ENCODE measurements around the gene PPM1L.

Gene PPM1L

GRCh38 chr3:160953686-160954085 lies 197.7 kb downstream of the PPM1L start:
- no peaks in the 10 kb centered on the region for H3K27me3 ChIP-seq
- H4K20me1 ChIP-seq: no peaks in the 10 kb centered on the region
- TF ChIP-seq Cebpa-rat (IDR thresholded peaks at IDR 0.05): no peak
- no peak overlapping the region for H3K27ac ChIP-seq
- no peak overlapping the region for H3K4me3 ChIP-seq
- H3K4me2 ChIP-seq: no peak overlapping the region
- H3K4me1 ChIP-seq: 0 out of 20 replicates have a peak, but pooled peaks cover 0 to 5% (median 0%) of the 10 kb centered on the region in 10 experiments
- H3K9me3 ChIP-seq (replicated peaks in 1 of 11): peaks cover 0 to 4% (median 0%) of the 10 kb centered on the region in 11 experiments; a peak in 1 of 22 replicates
- H3K9ac ChIP-seq: no peak overlapping the region
- no peaks in the 10 kb centered on the region for H3K36me3 ChIP-seq

DNA sequence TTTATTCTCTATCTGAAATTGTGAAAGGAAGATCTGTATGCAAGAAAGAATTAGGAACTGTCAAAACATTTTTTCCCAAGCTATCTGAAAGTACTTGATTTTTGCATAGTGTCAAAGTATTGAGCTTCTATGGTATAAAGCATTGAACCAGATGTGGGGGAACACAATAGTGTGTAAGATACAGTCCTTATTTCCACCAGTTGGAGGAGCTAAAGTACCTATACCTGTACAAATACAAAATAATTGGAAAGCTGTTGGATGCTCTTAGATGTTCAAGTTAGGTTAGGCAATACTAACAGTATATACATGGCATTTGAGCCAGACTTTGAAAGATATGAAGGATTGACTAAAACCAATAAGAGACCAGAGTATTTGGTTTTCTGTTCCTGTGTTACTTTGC lies 200.8 kb downstream of the PPM1L start:
- no peak overlapping the region for H3K9ac ChIP-seq
- H3K4me1 ChIP-seq: 0 out of 20 replicates have a peak, but pooled peaks cover 0 to 5% (median 0%) of the 10 kb centered on the region in 10 experiments
- no peaks in the 10 kb centered on the region for H4K20me1 ChIP-seq
- H3K36me3 ChIP-seq: no peaks in the 10 kb centered on the region
- H3K9me3 ChIP-seq (replicated peaks in 1 of 11): peaks cover 0 to 4% (median 0%) of the 10 kb centered on the region in 11 experiments; a peak in 1 of 22 replicates
- TF ChIP-seq Cebpa-rat (IDR thresholded peaks at IDR 0.05): no peak
- H3K27me3 ChIP-seq: no peaks in the 10 kb centered on the region
- H3K4me3 ChIP-seq: no peak overlapping the region
- H3K27ac ChIP-seq: no peak overlapping the region
- no peak overlapping the region for H3K4me2 ChIP-seq

- TF ChIP-seq Cebpa-rat (IDR thresholded peaks at IDR 0.05): no peak
- Histone ChIP-seq H3K27me3 (no peaks in the 10 kb centered on the region), H3K9ac (no peak overlapping the region), H3K4me2 (no peak overlapping the region), H3K4me1 (no peaks in the 10 kb centered on the region), H3K36me3 (peaks cover 0 to 13% (median 0%) of the 10 kb centered on the region in 11 experiments; a peak in 4 of 22 replicates), H3K27ac (no peak overlapping the region), H3K9me3 (replicated peaks in 1 of 11) (peaks cover 0 to 4% (median 0%) of the 10 kb centered on the region in 11 experiments; a peak in 1 of 22 replicates), H3K4me3 (no peak overlapping the region), H4K20me1 (no peaks in the 10 kb centered on the region)
Observed at GRCh38 chr3:160960568-160960967, 204.5 kb downstream of the PPM1L start.

DNA sequence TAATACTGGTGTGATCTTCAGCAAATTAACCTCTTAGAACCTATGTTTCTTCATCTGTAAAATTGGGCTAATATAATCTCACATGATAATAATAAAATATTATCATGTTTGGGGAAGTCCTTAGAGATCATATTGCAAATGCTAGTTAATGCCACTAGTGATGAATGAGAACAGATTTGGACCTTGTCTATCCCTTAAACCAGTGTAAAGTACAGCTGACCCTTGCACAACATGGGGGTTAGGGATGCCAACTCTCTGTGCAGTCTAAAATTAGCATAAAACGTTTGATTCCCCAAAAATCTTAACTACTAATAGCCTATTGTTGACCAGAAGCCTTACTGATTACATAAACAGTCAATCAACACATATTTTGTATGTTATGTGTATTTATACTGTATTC lies 207.9 kb downstream of the PPM1L start:
- Histone ChIP-seq H3K27ac (no peak overlapping the region), H4K20me1 (no peaks in the 10 kb centered on the region), H3K9ac (no peak overlapping the region), H3K4me2 (no peak overlapping the region), H3K36me3 (peaks cover 0 to 22% (median 11%) of the 10 kb centered on the region in 11 experiments; a peak in 9 of 22 replicates), H3K27me3 (no peaks in the 10 kb centered on the region), H3K4me3 (no peak overlapping the region), H3K4me1 (peaks cover 0 to 5% (median 0%) of the 10 kb centered on the region in 10 experiments; a peak in 8 of 20 replicates), H3K9me3 (replicated peaks in 1 of 11) (peaks cover 9 to 15% (median 11%) of the 10 kb centered on the region in 11 experiments)
- TF ChIP-seq Cebpa-rat (IDR thresholded peaks at IDR 0.05): no peak

- Histone ChIP-seq H3K9ac (no peak overlapping the region), H3K4me2 (peak overlapping the region in 3 of 11 experiments; percentile 30 to 39 (median 32); a peak in 4 of 22 replicates), H3K27ac (0 out of 22 replicates have a peak overlapping the region, but pooled peaks of 1 of the 11 experiments have one; percentile 14), H3K36me3 (peaks cover 0 to 16% (median 11%) of the 10 kb centered on the region in 11 experiments; a peak in 9 of 22 replicates), H3K4me1 (peaks cover 7 to 28% (median 10%) of the 10 kb centered on the region in 10 experiments; a peak in 19 of 20 replicates), H3K27me3 (no peaks in the 10 kb centered on the region), H3K9me3 (replicated peaks in 1 of 11) (peaks cover 9 to 21% (median 18%) of the 10 kb centered on the region in 11 experiments), H4K20me1 (no peaks in the 10 kb centered on the region), H3K4me3 (no peak overlapping the region)
- no peak for TF ChIP-seq Cebpa-rat (IDR thresholded peaks at IDR 0.05)
Observed at GRCh38 chr3:160968761-160969160, 212.7 kb downstream of the PPM1L start.

DNA sequence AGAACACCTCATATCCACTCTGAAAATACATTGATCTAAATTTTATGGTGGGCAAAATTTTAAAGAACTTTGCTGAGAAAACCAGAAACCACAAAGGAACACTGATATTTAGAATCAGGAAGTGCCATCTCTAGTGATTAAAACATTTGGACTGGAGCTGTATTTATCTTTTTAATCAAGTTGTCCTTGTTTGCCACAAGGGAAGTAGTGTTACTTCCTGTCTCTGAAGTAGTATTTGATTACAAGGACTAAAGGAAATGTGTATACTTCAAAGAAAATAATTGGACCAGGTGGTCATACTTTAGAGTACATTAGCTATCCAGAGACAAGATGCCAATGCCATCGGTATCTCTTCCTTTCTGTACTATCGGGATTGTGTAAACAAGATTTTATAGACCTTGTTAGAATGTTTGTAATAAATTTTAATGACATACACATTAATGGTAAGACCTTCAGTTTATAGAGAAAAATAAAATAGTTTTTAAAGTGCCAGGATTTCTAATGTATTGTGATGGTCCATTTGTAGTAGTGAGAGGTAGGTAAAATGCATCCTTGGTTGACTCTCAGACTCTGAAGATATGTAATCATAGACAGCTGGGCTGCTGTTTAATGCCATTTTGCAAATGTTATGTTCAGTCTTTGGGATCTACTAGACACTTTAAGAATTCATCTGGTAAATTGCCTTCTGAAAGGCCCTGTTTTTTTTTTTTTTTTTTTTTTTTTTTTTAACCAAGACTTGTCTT lies 217.2 kb downstream of the PPM1L start:
- Histone ChIP-seq H4K20me1 (no peaks in the 10 kb centered on the region), H3K4me1 (peaks cover 7 to 40% (median 15%) of the 10 kb centered on the region in 10 experiments; a peak in 19 of 20 replicates), H3K27me3 (no peaks in the 10 kb centered on the region), H3K27ac (peak overlapping the region in 6 of 11 experiments; percentile 1 to 31 (median 15); a peak in 7 of 22 replicates), H3K4me3 (no peak overlapping the region; a peak in 1 of 20 replicates), H3K9ac (no peak overlapping the region), H3K36me3 (peaks cover 0 to 6% (median 0%) of the 10 kb centered on the region in 11 experiments; a peak in 1 of 22 replicates), H3K9me3 (replicated peaks in 1 of 11) (peaks cover 0 to 19% (median 10%) of the 10 kb centered on the region in 11 experiments; a peak in 13 of 22 replicates), H3K4me2 (peak overlapping the region; percentile 5 to 72 (median 54); a peak in 21 of 22 replicates)
- no peak for TF ChIP-seq Cebpa-rat (IDR thresholded peaks at IDR 0.05)

DNA sequence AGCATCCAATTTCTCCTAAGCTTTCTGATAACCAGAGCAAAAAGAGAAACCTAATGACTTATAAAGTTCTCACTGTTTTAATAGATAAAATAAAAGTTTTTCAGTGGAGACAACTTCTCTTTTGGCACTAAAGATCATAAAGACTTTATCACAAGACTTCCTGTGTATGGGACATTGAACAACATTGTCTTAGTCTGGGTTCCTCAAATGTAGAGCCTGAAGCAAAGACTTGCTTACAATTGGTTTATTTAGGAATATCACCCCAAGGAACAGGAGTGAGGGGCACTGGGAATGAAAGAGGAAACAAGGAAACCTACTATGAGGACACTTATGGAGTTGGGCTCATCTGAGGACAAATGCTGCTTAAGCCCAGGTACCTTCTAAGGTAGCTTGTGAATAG lies 221.7 kb downstream of the PPM1L start:
- H3K4me2 ChIP-seq: peak overlapping the region in 8 of 11 experiments; percentile 12 to 91 (median 42); a peak in 11 of 22 replicates
- TF ChIP-seq Cebpa-rat (IDR thresholded peaks at IDR 0.05): no peak

DNA sequence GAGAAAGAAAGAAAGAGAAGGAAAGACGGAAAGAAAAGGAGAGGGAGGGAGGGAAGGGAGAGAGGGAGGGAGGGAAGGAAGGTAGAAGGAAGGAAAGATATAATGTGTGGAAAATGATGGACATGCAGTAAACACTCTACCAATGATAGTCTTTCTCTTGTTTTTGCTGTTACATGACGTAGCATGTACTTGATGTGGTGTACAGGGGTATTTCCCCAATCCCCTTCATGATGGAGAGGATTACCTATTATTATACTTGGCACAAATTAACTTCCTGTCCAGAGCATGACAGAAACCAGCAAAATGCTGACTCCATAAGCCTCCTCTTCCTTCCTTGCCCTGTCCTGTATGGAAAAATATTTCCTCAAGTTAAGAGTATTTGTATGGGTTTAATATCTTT lies 224.7 kb downstream of the PPM1L start:
- peaks cover 22 to 59% (median 33%) of the 10 kb centered on the region in 11 experiments for H3K9me3 ChIP-seq (replicated peaks in 1 of 11)
- H3K27me3 ChIP-seq: no peaks in the 10 kb centered on the region
- H4K20me1 ChIP-seq: no peaks in the 10 kb centered on the region
- H3K36me3 ChIP-seq: peaks cover 0 to 14% (median 0%) of the 10 kb centered on the region in 11 experiments; a peak in 3 of 22 replicates
- peak overlapping the region; percentile 71 to 95 (median 82) for H3K27ac ChIP-seq
- peak overlapping the region in 1 of 10 experiments; percentile 17; a peak in 1 of 20 replicates for H3K4me3 ChIP-seq
- H3K9ac ChIP-seq: peak overlapping the region; percentile 44 to 79 (median 64); a peak in 21 of 22 replicates
- H3K4me1 ChIP-seq: peaks cover 21 to 76% (median 62%) of the 10 kb centered on the region in 10 experiments
- peak overlapping the region; percentile 36 to 91 (median 75); a peak in 21 of 22 replicates for H3K4me2 ChIP-seq
- TF ChIP-seq Cebpa-rat (IDR thresholded peaks at IDR 0.05): no peak

More for the DNA sequence above, 221.7 kb downstream of the PPM1L start:
- Histone ChIP-seq H3K9me3 (replicated peaks in 1 of 11) (peaks cover 3 to 34% (median 13%) of the 10 kb centered on the region in 11 experiments; a peak in 17 of 22 replicates), H3K27me3 (no peaks in the 10 kb centered on the region), H3K36me3 (peaks cover 0 to 8% (median 0%) of the 10 kb centered on the region in 11 experiments; a peak in 1 of 22 replicates), H3K4me1 (peaks cover 28 to 67% (median 54%) of the 10 kb centered on the region in 10 experiments), H3K27ac (peak overlapping the region in 10 of 11 experiments; percentile 1 to 95 (median 40); a peak in 15 of 22 replicates), H3K9ac (no peak overlapping the region), H3K4me3 (no peak overlapping the region), H4K20me1 (no peaks in the 10 kb centered on the region)
